Measurements from ENCODE around the gene CDKN2B. TPM values are rescaled to one million over a fixed set of nuclear protein-coding genes. Genes with fewer than 3 reads are reported as not detected.
A peak's percentile ranks its signal among the peaks of the same experiment; 100 is the strongest.

The CDKN2B gene
- total and polyA plus RNA-seq, 7 donors = 1.7 to 12.3 (median 7.2) TPM

DNA sequence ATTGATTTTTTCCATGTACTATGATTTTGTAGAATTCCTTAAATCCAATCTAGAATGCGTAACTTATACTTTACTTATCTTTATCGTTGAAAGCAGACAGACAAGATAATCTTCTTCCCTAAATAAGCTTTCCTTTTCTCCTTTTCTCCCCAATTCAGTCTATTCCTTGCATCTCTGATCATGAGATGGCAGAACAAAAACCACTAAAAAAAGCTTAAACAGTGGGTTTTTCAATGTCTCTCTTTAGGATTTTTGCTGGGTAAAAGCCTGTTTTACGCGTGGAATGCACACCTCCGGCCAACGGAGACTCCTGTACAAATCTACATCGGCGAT, 755 bp downstream of the CDKN2B start:
- Histone ChIP-seq H3K27me3 (ENCODE audit: insufficient read depth in 3 of 3, low read length in 2 of 3) (peaks cover 0 to 2% (median 0%) of the 10 kb centered on the region in 3 donors), H3K4me1 (peaks cover 22% of the 10 kb centered on the region), H3K36me3 (ENCODE audit: insufficient read depth in 1 of 2, low read depth in 1 of 2) (no peaks in the 10 kb centered on the region), H3K4me3 (peak overlapping the region; percentile 88), H3K9me3 (no peaks in the 10 kb centered on the region), H3K27ac (peak overlapping the region; percentile 92)
- WGBS, 3 donors = 5 to 6% (median 6%) methylated on average over 8 of the region's 8 CpGs
- TF ChIP-seq, protein P1, sequence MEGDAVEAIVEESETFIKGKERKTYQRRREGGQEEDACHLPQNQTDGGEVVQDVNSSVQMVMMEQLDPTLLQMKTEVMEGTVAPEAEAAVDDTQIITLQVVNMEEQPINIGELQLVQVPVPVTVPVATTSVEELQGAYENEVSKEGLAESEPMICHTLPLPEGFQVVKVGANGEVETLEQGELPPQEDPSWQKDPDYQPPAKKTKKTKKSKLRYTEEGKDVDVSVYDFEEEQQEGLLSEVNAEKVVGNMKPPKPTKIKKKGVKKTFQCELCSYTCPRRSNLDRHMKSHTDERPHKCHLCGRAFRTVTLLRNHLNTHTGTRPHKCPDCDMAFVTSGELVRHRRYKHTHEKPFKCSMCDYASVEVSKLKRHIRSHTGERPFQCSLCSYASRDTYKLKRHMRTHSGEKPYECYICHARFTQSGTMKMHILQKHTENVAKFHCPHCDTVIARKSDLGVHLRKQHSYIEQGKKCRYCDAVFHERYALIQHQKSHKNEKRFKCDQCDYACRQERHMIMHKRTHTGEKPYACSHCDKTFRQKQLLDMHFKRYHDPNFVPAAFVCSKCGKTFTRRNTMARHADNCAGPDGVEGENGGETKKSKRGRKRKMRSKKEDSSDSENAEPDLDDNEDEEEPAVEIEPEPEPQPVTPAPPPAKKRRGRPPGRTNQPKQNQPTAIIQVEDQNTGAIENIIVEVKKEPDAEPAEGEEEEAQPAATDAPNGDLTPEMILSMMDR (IDR thresholded peaks at IDR 0.05) = no peak
- ATAC-seq (no peak), DNase-seq (no peak)
- intact Hi-C loops (cut with DNase I) = loop anchor here (1.0 to 5.0 kb wide), 2 partner anchors 194 to 196 kb away; no protein-coding TSS in a partner anchor

DNA sequence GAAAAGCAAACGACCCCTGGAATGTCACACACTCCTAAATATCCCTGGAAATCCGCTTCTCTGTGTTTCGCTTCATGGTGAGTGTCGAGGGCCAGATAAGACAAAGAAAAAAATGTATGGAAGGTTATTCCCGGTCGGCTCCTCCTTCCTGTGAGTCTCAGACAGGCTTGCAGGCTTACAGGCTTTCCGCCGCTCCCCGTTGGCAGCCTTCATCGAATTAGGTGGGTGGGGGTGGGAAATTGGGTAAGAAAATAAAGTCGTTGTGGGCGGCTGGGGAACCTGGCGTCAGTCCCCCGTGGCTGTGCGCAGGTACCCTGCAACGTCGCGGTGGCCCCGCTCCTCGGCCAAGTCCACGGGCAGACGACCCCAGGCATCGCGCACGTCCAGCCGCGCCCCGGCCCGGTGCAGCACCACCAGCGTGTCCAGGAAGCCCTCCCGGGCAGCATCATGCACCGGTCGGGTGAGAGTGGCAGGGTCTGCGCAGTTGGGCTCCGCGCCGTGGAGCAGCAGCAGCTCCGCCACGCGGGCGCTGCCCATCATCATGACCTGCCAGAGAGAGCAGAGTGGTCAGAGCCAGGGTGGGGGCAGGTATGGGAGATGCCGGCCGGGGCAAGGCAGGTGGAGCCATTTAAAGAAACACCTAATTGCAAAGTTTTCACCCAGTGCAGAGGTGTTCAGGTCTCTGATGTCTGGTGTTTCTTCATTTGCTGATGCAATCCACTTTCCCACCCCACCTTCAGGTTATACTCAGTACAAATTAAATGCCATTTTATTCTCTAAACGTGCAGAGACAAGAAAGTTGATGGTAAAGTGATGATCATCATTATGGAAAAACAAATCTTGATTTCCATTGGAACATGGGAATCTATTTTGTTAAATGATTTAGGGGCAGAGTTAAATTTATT, 3.2 kb downstream of the CDKN2B start:
- DNase-seq (no peak), ATAC-seq (no peak)
- Histone ChIP-seq H3K27me3 (ENCODE audit: insufficient read depth in 3 of 3, low read length in 2 of 3) (peaks cover 0 to 3% (median 2%) of the 10 kb centered on the region in 3 donors), H3K9me3 (no peaks in the 10 kb centered on the region), H3K4me1 (peaks cover 22% of the 10 kb centered on the region), H3K27ac (no peak overlapping the region), H3K36me3 (ENCODE audit: insufficient read depth in 1 of 2, low read depth in 1 of 2) (no peaks in the 10 kb centered on the region), H3K4me3 (peak overlapping the region; percentile 88)
- WGBS, 3 donors = 22 to 45% (median 38%) methylated on average over 36 to 44 of the region's 44 CpGs
- TF ChIP-seq, protein P1 (IDR thresholded peaks at IDR 0.05) = no peak
- intact Hi-C loops (cut with DNase I) = loop anchor here in 1 of 2 donors (5.0 kb wide), 1 partner anchor 194 kb away; no protein-coding TSS in a partner anchor

DNA sequence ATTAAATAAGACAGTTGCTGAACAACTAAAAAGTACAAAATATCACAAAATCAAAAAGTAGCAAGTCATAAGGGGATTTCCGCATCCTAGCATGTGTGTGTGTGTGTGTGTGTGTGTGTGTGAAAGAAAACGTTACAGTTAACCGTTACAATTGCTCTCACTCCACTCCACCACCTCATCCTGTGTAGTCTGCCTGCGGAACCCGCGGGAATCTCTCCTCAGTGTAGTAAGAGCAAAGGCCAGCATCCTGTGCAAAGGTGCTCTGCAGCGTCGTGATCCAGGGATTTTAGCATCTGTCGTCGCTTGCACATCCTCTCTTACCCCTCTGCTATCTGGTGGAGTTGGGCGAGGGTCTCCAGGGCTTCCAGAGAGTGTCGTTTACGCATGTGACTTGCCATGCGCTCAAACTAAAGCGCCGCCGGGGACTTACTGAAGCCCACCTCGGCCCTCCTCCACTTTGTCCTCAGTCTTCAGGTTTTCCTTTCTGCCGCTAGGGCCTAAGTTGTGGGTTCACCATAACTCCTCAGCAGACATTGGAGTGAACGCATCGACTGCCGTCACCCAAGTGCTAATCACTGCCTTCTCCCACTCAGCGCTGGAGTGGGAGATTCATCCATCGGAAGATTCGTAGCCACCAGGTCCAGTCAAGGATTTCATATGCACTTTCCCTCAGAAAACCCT, 3.9 kb downstream of the CDKN2B start:
- H3K9me3 ChIP-seq = no peaks in the 10 kb centered on the region
- TF ChIP-seq, protein P1 (IDR thresholded peaks at IDR 0.05) = no peak
- DNase-seq (no peak), ATAC-seq (no peak)
- peaks cover 0 to 6% (median 2%) of the 10 kb centered on the region in 3 donors for H3K27me3 ChIP-seq (ENCODE audit: insufficient read depth in 3 of 3, low read length in 2 of 3)
- no peak overlapping the region for H3K27ac ChIP-seq
- H3K4me1 ChIP-seq = peaks cover 17% of the 10 kb centered on the region
- intact Hi-C loops (cut with DNase I) = loop anchor here in 1 of 2 donors (5.0 kb wide), 1 partner anchor 193 kb away; no protein-coding TSS in a partner anchor
- H3K36me3 ChIP-seq (ENCODE audit: insufficient read depth in 1 of 2, low read depth in 1 of 2) = no peaks in the 10 kb centered on the region
- 43 to 61% (median 57%) methylated on average over 25 of the region's 25 CpGs for WGBS, 3 donors
- H3K4me3 ChIP-seq = no peak overlapping the region

DNA sequence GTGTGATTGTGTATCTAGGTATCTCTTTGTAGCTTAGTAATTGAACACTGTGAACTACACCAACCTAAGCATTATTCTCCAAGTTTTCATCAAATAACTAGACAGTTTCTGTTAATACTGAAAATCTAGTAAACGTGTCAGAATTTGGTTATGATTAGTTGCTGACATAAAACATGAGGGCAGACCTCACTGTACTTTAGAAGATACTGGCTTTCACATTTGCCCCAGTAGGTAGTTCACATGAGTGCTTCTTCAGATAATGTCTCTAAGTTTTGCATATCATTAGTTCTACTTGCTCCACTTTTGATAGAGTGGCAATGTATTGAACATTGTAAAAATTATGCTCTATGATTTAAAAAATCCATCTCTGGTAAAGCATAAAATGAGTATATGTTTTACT, 7.1 kb downstream of the CDKN2B start:
- ATAC-seq (no peak), DNase-seq (no peak)
- Histone ChIP-seq H3K4me1 (peaks cover 5% of the 10 kb centered on the region), H3K27ac (no peak overlapping the region), H3K4me3 (no peak overlapping the region), H3K27me3 (ENCODE audit: insufficient read depth in 3 of 3, low read length in 2 of 3) (peaks cover 0 to 6% (median 2%) of the 10 kb centered on the region in 3 donors), H3K9me3 (no peaks in the 10 kb centered on the region), H3K36me3 (ENCODE audit: insufficient read depth in 1 of 2, low read depth in 1 of 2) (no peaks in the 10 kb centered on the region)
- TF ChIP-seq, protein P1 (IDR thresholded peaks at IDR 0.05) = no peak
- WGBS, 3 donors = 46 to 72% (median 69%) methylated on average over 1 of the region's 1 CpG
- intact Hi-C loops (cut with DNase I) = no loop called here
